Prostate gland (tissue), 2 donors: ENCODE results near the gene LRRTM4. TPM values are rescaled to one million over a fixed set of nuclear protein-coding genes. Genes with fewer than 3 reads are reported as not detected.

Experiments
- DNase-seq: peaks from one replicate; pipeline ENCODE4 v3.0.0-alpha.2; 2019; ENCODE audit warnings: low spot score
- H3K27ac ChIP-seq, 2 donors: fragments of 200-600 bp; sonication (generic); 2 replicates each; pipeline ENCODE4 v1.5.1; 2017 to 2019
- H3K27me3 ChIP-seq: fragments of 200-600 bp; sonication (generic); replicated peaks from 2 replicates; pipeline ENCODE4 v1.5.1; 2019; ENCODE audit not compliant: insufficient read depth
- H3K36me3 ChIP-seq, 2 donors: fragments of 200-600 bp; sonication (generic); 1 replicate in 1 of 2; 2 replicates in 1 of 2; pipeline versions ENCODE4 v1.5.1 to v1.8.1; 2017 to 2019
- H3K4me1 ChIP-seq: fragments of 200-600 bp; sonication (generic); replicated peaks from 2 replicates; pipeline ENCODE4 v1.5.1; 2019
- H3K4me3 ChIP-seq, 2 donors: fragments of 200-600 bp; sonication (generic); 2 replicates each; pipeline ENCODE4 v1.5.1; 2017 to 2019
- H3K9me3 ChIP-seq: fragments of 200-600 bp; sonication (generic); 2 replicates; pipeline ENCODE4 v1.5.1; 2017
- POLR2A ChIP-seq: fragments of 450-650 bp; IDR thresholded peaks from one replicate; pipeline ENCODE4 v1.6.1; 2016; ENCODE audit warnings: antibody characterized with exemption, mild to moderate bottlenecking
- POLR2AphosphoS5 ChIP-seq: sonication (generic); formaldehyde crosslinking; IDR thresholded peaks from one replicate; pipeline ENCODE4 v1.6.1; 2017; ENCODE audit warnings: antibody characterized with exemption
- WGBS: methylation state at CpG from one replicate; pipeline ENCODE4 v1.1.5; 2018; 5-methylcytosine and 5-hydroxymethylcytosine counted together
- intact Hi-C: fragments of 100-400 bp; cut with DNase I; formaldehyde crosslinking; loops from one replicate; pipeline ENCODE4 v1.14.2; 2022
- total RNA-seq, 2 donors: library from RNA; depleted of rRNA; stranded (reverse); fragments of >200 nt; gene quantifications; one replicate each; pipeline ENCODE4 v1.1.0, GENCODE V29; 2016
- TF ChIP-seq, protein P1 (sequence below), 4 experiments: fragments of 200-600 bp in 2 of 4; fragments of 450-650 bp in 2 of 4; sonication (generic) in 2 of 4; IDR thresholded peaks; 1 replicate in 3 of 4; 2 replicates in 1 of 4; pipeline ENCODE4 v1.5.1; 2016 to 2019; ENCODE audit warnings: antibody characterized with exemption in 4 of 4, mild to moderate bottlenecking in 2 of 4, moderate library complexity in 2 of 4

Gene LRRTM4
- total RNA-seq, 2 donors from 2014 or later, result 0.09 to 6.2 TPM

DNA sequence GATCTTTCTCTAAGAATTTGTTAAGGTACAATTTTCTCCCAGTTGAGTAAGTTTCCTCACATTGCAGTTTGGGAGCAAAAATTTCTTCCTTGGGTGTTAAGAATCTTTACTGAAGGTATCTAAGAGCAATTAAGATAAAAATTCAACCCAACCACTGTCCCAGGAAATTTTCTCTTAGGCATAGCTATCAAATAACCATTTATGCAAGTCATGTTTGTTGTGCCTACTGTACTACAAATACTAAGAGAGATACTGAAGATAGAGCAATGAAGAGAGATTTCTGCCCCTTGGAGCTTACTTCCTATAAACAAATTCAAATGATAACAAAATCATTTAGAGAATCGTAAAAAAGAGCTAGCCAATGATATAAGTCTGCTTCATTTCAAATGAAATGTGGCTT is 402.8 kb downstream of the LRRTM4 start:
- Histone ChIP-seq H3K4me3 (no peak overlapping the region), H3K27me3 (no peaks in the 10 kb centered on the region), H3K4me1 (no peaks in the 10 kb centered on the region), H3K36me3 (no peaks in the 10 kb centered on the region), H3K27ac (no peak overlapping the region), H3K9me3 (no peaks in the 10 kb centered on the region)
- TF ChIP-seq POLR2A (no peak), POLR2AphosphoS5 (no peak)
- TF ChIP-seq, protein P1, sequence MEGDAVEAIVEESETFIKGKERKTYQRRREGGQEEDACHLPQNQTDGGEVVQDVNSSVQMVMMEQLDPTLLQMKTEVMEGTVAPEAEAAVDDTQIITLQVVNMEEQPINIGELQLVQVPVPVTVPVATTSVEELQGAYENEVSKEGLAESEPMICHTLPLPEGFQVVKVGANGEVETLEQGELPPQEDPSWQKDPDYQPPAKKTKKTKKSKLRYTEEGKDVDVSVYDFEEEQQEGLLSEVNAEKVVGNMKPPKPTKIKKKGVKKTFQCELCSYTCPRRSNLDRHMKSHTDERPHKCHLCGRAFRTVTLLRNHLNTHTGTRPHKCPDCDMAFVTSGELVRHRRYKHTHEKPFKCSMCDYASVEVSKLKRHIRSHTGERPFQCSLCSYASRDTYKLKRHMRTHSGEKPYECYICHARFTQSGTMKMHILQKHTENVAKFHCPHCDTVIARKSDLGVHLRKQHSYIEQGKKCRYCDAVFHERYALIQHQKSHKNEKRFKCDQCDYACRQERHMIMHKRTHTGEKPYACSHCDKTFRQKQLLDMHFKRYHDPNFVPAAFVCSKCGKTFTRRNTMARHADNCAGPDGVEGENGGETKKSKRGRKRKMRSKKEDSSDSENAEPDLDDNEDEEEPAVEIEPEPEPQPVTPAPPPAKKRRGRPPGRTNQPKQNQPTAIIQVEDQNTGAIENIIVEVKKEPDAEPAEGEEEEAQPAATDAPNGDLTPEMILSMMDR (IDR thresholded peaks at IDR 0.05), result no peak
- intact Hi-C loops, result no loop called here
- DNase-seq, result no peak
- 83% methylated on average over 1 of the region's 1 CpG for WGBS

DNA sequence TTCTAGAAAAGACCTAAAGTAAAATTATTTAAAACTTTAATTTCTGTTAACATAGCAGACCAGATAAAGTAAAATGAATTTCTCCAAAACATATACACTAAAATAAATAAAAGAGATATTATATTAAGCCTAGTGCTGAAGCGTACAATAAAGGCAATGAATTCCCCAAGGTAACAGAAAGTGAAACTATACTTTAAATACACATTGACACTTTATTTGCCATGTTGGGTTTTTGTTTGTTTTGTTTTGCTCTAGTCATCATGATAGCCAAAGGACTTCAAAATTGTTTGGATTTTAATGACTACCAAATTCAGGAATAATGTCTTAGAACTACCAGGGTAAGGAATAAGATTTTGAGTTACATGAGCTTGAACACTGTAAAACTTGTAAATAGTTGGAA is 413.3 kb downstream of the LRRTM4 start:
- Histone ChIP-seq H3K9me3 (no peaks in the 10 kb centered on the region), H3K36me3 (no peaks in the 10 kb centered on the region), H3K4me3 (no peak overlapping the region), H3K27ac (no peak overlapping the region), H3K4me1 (no peaks in the 10 kb centered on the region), H3K27me3 (no peaks in the 10 kb centered on the region)
- TF ChIP-seq, protein P1 (IDR thresholded peaks at IDR 0.05), result no peak
- TF ChIP-seq POLR2A (no peak), POLR2AphosphoS5 (no peak)
- WGBS, result 88% methylated on average over 1 of the region's 1 CpG
- DNase-seq, result no peak
- intact Hi-C loops, result no loop called here

DNA sequence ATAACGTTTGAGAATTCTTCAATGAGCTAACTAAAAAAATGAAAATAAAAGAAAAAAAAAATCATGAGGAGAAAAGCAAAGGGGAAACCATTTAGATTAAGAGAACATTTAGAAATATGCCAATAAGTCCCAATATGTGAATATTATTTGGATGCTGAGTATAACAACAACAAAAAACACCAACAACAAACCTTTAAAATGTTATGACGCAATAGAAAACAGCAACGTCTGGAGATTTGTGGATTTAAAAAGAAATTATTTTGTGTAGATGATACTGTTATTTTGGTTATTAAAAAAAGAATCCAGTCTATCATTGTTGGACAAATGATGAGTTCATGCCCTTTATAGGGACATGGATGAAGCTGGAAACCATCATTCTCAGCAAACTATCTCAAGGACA is 417.2 kb downstream of the LRRTM4 start:
- Histone ChIP-seq H3K27me3 (no peaks in the 10 kb centered on the region), H3K4me3 (no peak overlapping the region), H3K4me1 (no peaks in the 10 kb centered on the region), H3K27ac (no peak overlapping the region), H3K36me3 (no peaks in the 10 kb centered on the region), H3K9me3 (no peaks in the 10 kb centered on the region)
- no peak for DNase-seq
- intact Hi-C loops, result no loop called here
- TF ChIP-seq POLR2A (no peak), POLR2AphosphoS5 (no peak)
- TF ChIP-seq, protein P1 (IDR thresholded peaks at IDR 0.05), result no peak
- WGBS, result 71% methylated on average over 3 of the region's 3 CpGs

DNA sequence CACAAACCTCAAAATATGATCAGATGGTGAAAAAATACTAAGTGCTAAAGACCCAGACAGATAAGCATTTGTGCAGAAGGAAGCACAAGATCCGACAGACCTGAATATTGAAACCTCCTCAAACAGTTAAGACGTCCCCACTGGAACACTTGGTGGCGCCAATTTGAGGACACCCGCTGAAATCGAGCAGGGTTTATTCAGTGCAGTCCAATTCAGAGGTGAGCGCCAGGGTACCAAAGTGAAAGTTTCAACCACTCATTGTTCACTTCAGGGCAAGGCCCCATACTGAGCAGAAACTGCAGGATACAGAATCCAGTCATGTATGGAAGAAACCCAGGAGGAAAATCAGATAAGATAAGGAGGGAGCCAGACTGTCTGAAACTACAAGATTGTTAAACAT is 417.6 kb downstream of the LRRTM4 start:
- Histone ChIP-seq H3K36me3 (no peaks in the 10 kb centered on the region), H3K4me1 (no peaks in the 10 kb centered on the region), H3K9me3 (no peaks in the 10 kb centered on the region), H3K27ac (no peak overlapping the region), H3K27me3 (no peaks in the 10 kb centered on the region), H3K4me3 (no peak overlapping the region)
- TF ChIP-seq POLR2AphosphoS5, result no peak
- TF ChIP-seq, protein P1 (IDR thresholded peaks at IDR 0.05), result no peak
- TF ChIP-seq POLR2A, result no peak
- intact Hi-C loops, result no loop called here
- no peak for DNase-seq
- 91% methylated on average over 6 of the region's 6 CpGs for WGBS

DNA sequence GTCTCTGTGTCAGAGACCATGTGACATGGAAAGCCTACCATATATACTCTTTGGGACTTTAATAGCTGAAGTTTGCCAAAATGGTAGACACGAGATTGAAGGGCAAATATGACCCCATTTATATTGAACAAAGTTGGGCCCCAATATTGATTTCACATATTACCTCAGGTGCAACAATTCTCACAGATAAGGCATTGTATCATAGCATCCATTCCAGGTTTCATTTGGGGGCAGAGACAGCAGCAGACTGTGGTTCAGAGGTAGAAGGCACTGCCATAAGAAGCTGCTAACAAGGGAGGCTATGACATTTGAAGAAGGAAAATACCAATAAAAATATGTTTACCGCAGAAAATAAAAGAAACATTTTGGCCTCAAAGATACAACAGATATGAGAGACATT is 419.2 kb downstream of the LRRTM4 start:
- 84% methylated on average over 2 of the region's 2 CpGs for WGBS
- intact Hi-C loops, result no loop called here
- Histone ChIP-seq H3K9me3 (no peaks in the 10 kb centered on the region), H3K27ac (no peak overlapping the region), H3K4me1 (no peaks in the 10 kb centered on the region), H3K27me3 (no peaks in the 10 kb centered on the region), H3K4me3 (no peak overlapping the region), H3K36me3 (no peaks in the 10 kb centered on the region)
- DNase-seq, result no peak
- no peak for TF ChIP-seq POLR2A
- TF ChIP-seq, protein P1 (IDR thresholded peaks at IDR 0.05), result no peak
- TF ChIP-seq POLR2AphosphoS5, result no peak
